GM23248 (cell line): ENCODE data around the gene JAML. TPM values are rescaled to one million over a fixed set of nuclear protein-coding genes. Genes with fewer than 3 reads are reported as not detected.
A peak's percentile ranks its signal among the peaks of the same experiment; 100 is the strongest.

Experiments
- DNase-seq: peaks from one replicate; pipeline ENCODE4 v3.0.0-alpha.2; 2015
- H2AFZ ChIP-seq: fragments of 200-600 bp; sonication (generic); 2 replicates; pipeline ENCODE4 v1.6.1; 2016; ENCODE audit warnings: antibody characterized with exemption
- H3F3A ChIP-seq: fragments of 200-600 bp; sonication (generic); 2 replicates; pipeline ENCODE4 v1.6.1; 2016; ENCODE audit warnings: mild to moderate bottlenecking, antibody characterized with exemption, mixed run types; ENCODE audit not compliant: insufficient read depth
- H3K27ac ChIP-seq: fragments of 200-600 bp; sonication (generic); 2 replicates; pipeline ENCODE4 v1.5.1; 2016; ENCODE audit warnings: mild to moderate bottlenecking
- H3K27me3 ChIP-seq: fragments of 200-600 bp; sonication (generic); replicated peaks from 2 replicates; pipeline ENCODE4 v1.6.1; 2016; ENCODE audit warnings: mild to moderate bottlenecking; ENCODE audit not compliant: insufficient read depth
- H3K36me3 ChIP-seq: fragments of 200-600 bp; sonication (generic); 2 replicates; pipeline ENCODE4 v1.6.1; 2016; ENCODE audit warnings: low read depth, mild to moderate bottlenecking
- H3K4me1 ChIP-seq: fragments of 200-600 bp; sonication (generic); 2 replicates; pipeline ENCODE4 v1.6.1; 2016; ENCODE audit warnings: mild to moderate bottlenecking; ENCODE audit not compliant: insufficient read depth
- H3K4me2 ChIP-seq: fragments of 200-600 bp; sonication (generic); one replicate; pipeline ENCODE4 v1.6.1; 2016; ENCODE audit warnings: mild to moderate bottlenecking; ENCODE audit not compliant: unreplicated experiment
- H3K4me3 ChIP-seq: fragments of 200-600 bp; sonication (generic); 2 replicates; pipeline ENCODE4 v1.5.1; 2016; ENCODE audit warnings: mild to moderate bottlenecking
- H3K79me2 ChIP-seq: fragments of 200-600 bp; sonication (generic); 2 replicates; pipeline ENCODE4 v1.6.1; 2016; ENCODE audit warnings: mild to moderate bottlenecking; ENCODE audit not compliant: insufficient read depth
- H3K9ac ChIP-seq: fragments of 200-600 bp; sonication (generic); 2 replicates; pipeline ENCODE4 v1.6.1; 2016; ENCODE audit warnings: mild to moderate bottlenecking
- H3K9me2 ChIP-seq: fragments of 200-600 bp; sonication (generic); 2 replicates; pipeline ENCODE4 v1.6.1; 2016; ENCODE audit warnings: mixed run types, mild to moderate bottlenecking, moderate library complexity; ENCODE audit not compliant: insufficient read depth
- H3K9me3 ChIP-seq: fragments of 200-600 bp; sonication (generic); one replicate; pipeline ENCODE4 v1.6.1; 2017; ENCODE audit warnings: low read depth
- H4K20me1 ChIP-seq: fragments of 200-600 bp; sonication (generic); 2 replicates; pipeline ENCODE4 v1.6.0; 2016; ENCODE audit not compliant: insufficient read depth
- EZH2 ChIP-seq: fragments of 200-600 bp; sonication (generic); IDR thresholded peaks from 2 replicates; pipeline ENCODE4 v1.6.1; 2018; ENCODE audit warnings: antibody characterized with exemption, mild to moderate bottlenecking; ENCODE audit not compliant: insufficient read depth, poor library complexity, severe bottlenecking
- EZH2phosphoT487 ChIP-seq: fragments of 200-600 bp; sonication (generic); IDR thresholded peaks from 2 replicates; pipeline ENCODE4 v1.6.1; 2018; ENCODE audit warnings: antibody characterized with exemption, moderate library complexity, mild to moderate bottlenecking, low read depth; ENCODE audit not compliant: insufficient read depth
- WGBS, 2 experiments: methylation state at CpG; one replicate each; pipeline ENCODE4 v1.1.6; 2015 to 2017; ENCODE audit warnings: low lambda C conversion rate in 2 of 2, low coverage in 1 of 2; ENCODE audit errors: missing lambda C conversion rate in 2 of 2; 5-methylcytosine and 5-hydroxymethylcytosine counted together
- in situ Hi-C: fragments of 300-500 bp; cut with MboI; formaldehyde crosslinking; loops from 2 replicates; pipeline ENCODE4 v1.15.0; 2020
- polyA plus RNA-seq: library from polyadenylated mRNA; unstranded; fragments of >200 nt; fragmentation: Nextera tagmentation; extraction: Ambion mirVana; gene quantifications from 2 replicates; pipeline ENCODE4 v1.2.1, GENCODE V29; 2016
- total RNA-seq: library from RNA; depleted of rRNA; stranded (reverse); fragments of >200 nt; shearing (Covaris generic); gene quantifications from 2 replicates; pipeline ENCODE4 v1.2.3, GENCODE V29; 2014

JAML gene
- total and polyA plus RNA-seq, 2 experiments from 2014 or later = not detected

GRCh38 chr11:118154641-118155040 lies 70.2 kb downstream of the JAML start:
- Histone ChIP-seq H3K27ac (no peak overlapping the region), H3F3A (no peaks in the 10 kb centered on the region), H4K20me1 (no peaks in the 10 kb centered on the region), H3K4me3 (no peak overlapping the region), H3K9me2 (no peaks in the 10 kb centered on the region), H3K36me3 (no peaks in the 10 kb centered on the region), H2AFZ (no peak overlapping the region), H3K79me2 (no peaks in the 10 kb centered on the region), H3K4me1 (no peaks in the 10 kb centered on the region), H3K9me3 (no peaks in the 10 kb centered on the region), H3K9ac (no peak overlapping the region), H3K4me2 (no peak overlapping the region), H3K27me3 (peaks cover 77% of the 10 kb centered on the region)
- no peak for DNase-seq
- TF ChIP-seq EZH2 = no peak
- TF ChIP-seq EZH2phosphoT487 = no peak
- in situ Hi-C loops = no loop called here
- 89% methylated on average over 1 of the region's 1 CpG for WGBS, 2 experiments

- in situ Hi-C loops = no loop called here
- no peak for DNase-seq
- Histone ChIP-seq H3K79me2 (no peaks in the 10 kb centered on the region), H2AFZ (no peak overlapping the region), H3K27me3 (peaks cover 76% of the 10 kb centered on the region), H3K9me3 (no peaks in the 10 kb centered on the region), H3K27ac (no peak overlapping the region), H3K4me2 (no peak overlapping the region), H3K9me2 (no peaks in the 10 kb centered on the region), H3K36me3 (no peaks in the 10 kb centered on the region), H3K9ac (no peak overlapping the region), H3K4me1 (no peaks in the 10 kb centered on the region), H4K20me1 (no peaks in the 10 kb centered on the region), H3F3A (no peaks in the 10 kb centered on the region), H3K4me3 (no peak overlapping the region)
- no peak for TF ChIP-seq EZH2
- WGBS, 2 experiments = 83 to 86% methylated on average over 11 of the region's 11 CpGs
Observed at GRCh38 chr11:118153976-118154375, 70.8 kb downstream of the JAML start.

- peak overlapping the region; percentile 68; the same call in 1 of the 2 replicates for H3K4me3 ChIP-seq
- no peak overlapping the region for H3K4me2 ChIP-seq
- WGBS, 2 experiments = 34 to 36% methylated on average over 16 of the region's 16 CpGs
- TF ChIP-seq EZH2 (no peak), EZH2phosphoT487 (no peak)
- peaks cover 73% of the 10 kb centered on the region for H3K27me3 ChIP-seq
- no peak overlapping the region for H3K27ac ChIP-seq
- no peaks in the 10 kb centered on the region for H3K9me3 ChIP-seq
- DNase-seq = no peak
- in situ Hi-C loops = no loop called here
- H3K79me2 ChIP-seq = no peaks in the 10 kb centered on the region
- H3K4me1 ChIP-seq = no peaks in the 10 kb centered on the region
- H4K20me1 ChIP-seq = no peaks in the 10 kb centered on the region
- no peak overlapping the region for H2AFZ ChIP-seq
- no peaks in the 10 kb centered on the region for H3K36me3 ChIP-seq
- no peaks in the 10 kb centered on the region for H3K9me2 ChIP-seq
- no peaks in the 10 kb centered on the region for H3F3A ChIP-seq
- no peak overlapping the region for H3K9ac ChIP-seq
Observed at GRCh38 chr11:118153516-118153915, 71.3 kb downstream of the JAML start.

GRCh38 chr11:118152552-118153471 lies 72.0 kb downstream of the JAML start, which contains the start of gene SCN4B:
Gene SCN4B, minus strand, starts transcription at chr11:118152823. Its CDS starts 150 bp downstream, at chr11:118152673.
- Histone ChIP-seq H3K36me3 (no peaks in the 10 kb centered on the region), H2AFZ (peak within 1 kb of the TSS; percentile 63), H3K9me2 (no peaks in the 10 kb centered on the region), H3K27ac (no peak within 1 kb of the TSS), H3F3A (no peaks in the 10 kb centered on the region), H3K9ac (no peak within 1 kb of the TSS), H4K20me1 (no peaks in the 10 kb centered on the region), H3K4me2 (peak within 1 kb of the TSS; percentile 51), H3K27me3 (peaks cover 75% of the 10 kb centered on the region), H3K9me3 (no peaks in the 10 kb centered on the region), H3K4me1 (no peaks in the 10 kb centered on the region), H3K4me3 (peak within 1 kb of the TSS; percentile 68), H3K79me2 (no peaks in the 10 kb centered on the region)
- WGBS, 2 experiments = 2 to 3% methylated on average over 31 to 75 of the region's 88 CpGs
- peak; percentile 68 for DNase-seq
- TF ChIP-seq EZH2 (peak; percentile 68), EZH2phosphoT487 (no peak)
- in situ Hi-C loops = no loop called here
